ENCODE measurements around the gene ACKR4.
"Not testable (repeated sequence)": the region's sequence is repeated elsewhere in the genome, so short reads cannot be mapped to it uniquely, and the experiment has no call there.

The ACKR4 gene

GRCh38 chr3:132596816-132597433 is at the start of gene ACKR4:
TSS of gene ACKR4 (plus strand) at chr3:132597270. CDS start at chr3:132600398, 3,128 bp downstream.
- DNase-seq = no peak

- no peak for DNase-seq
Observed at GRCh38 chr3:132549169-132549568, 47.9 kb upstream of the ACKR4 start.

GRCh38 chr3:132549890-132550578 is 47.0 kb upstream of the ACKR4 start:
- DNase-seq = peak; percentile 29

GRCh38 chr3:132550579-132551305 is 46.3 kb upstream of the ACKR4 start:
- DNase-seq = no peak

- DNase-seq = no peak
Observed at GRCh38 chr3:132553826-132554225, 43.2 kb upstream of the ACKR4 start.

GRCh38 chr3:132554437-132554836 is 42.6 kb upstream of the ACKR4 start:
- DNase-seq = no peak

- DNase-seq = no peak
Observed at GRCh38 chr3:132555306-132556035, 41.6 kb upstream of the ACKR4 start.

GRCh38 chr3:132556036-132556386 is 41.1 kb upstream of the ACKR4 start:
- not testable (repeated sequence) for DNase-seq

- DNase-seq = no peak
Observed at GRCh38 chr3:132556508-132557159, 40.4 kb upstream of the ACKR4 start.

GRCh38 chr3:132561003-132561402 is 36.1 kb upstream of the ACKR4 start:
- no peak for DNase-seq

GRCh38 chr3:132563420-132564069 is 33.5 kb upstream of the ACKR4 start:
- peak; percentile 30 for DNase-seq

GRCh38 chr3:132564070-132564465 is 33.0 kb upstream of the ACKR4 start:
- no peak for DNase-seq

GRCh38 chr3:132568422-132568821 is 28.6 kb upstream of the ACKR4 start:
- DNase-seq = no peak

- no peak for DNase-seq
Observed at GRCh38 chr3:132569153-132569552, 27.9 kb upstream of the ACKR4 start.

GRCh38 chr3:132569580-132569979 is 27.5 kb upstream of the ACKR4 start:
- no peak for DNase-seq

GRCh38 chr3:132570016-132570415 is 27.1 kb upstream of the ACKR4 start:
- DNase-seq = no peak

- DNase-seq = no peak
Observed at GRCh38 chr3:132573797-132574211, 23.3 kb upstream of the ACKR4 start.

GRCh38 chr3:132587401-132587800 is 9.7 kb upstream of the ACKR4 start:
- no peak for DNase-seq

- no peak for DNase-seq
Observed at GRCh38 chr3:132592216-132592615, 4.9 kb upstream of the ACKR4 start.

GRCh38 chr3:132593241-132593946 is 3.7 kb upstream of the ACKR4 start:
- DNase-seq = peak; percentile 2

GRCh38 chr3:132593947-132594323 is 3.1 kb upstream of the ACKR4 start:
- peak; percentile 52 for DNase-seq

- DNase-seq = no peak
Observed at GRCh38 chr3:132594498-132594897, 2.6 kb upstream of the ACKR4 start.

All from inflammatory macrophage treated with lipopolysaccharide for 4 hours (primary cell).